Testis (tissue), 2 donors: ENCODE data around the gene RAPGEF4.

Experiments used
- CTCF ChIP-seq, 3 experiments: fragments of 450-650 bp in 2 of 3; fragments of 200-600 bp in 1 of 3; sonication (generic) in 1 of 3; IDR thresholded peaks; one replicate each; pipeline ENCODE4 v1.5.1; 2016 to 2019; ENCODE audit warnings: antibody characterized with exemption in 3 of 3, mild to moderate bottlenecking in 2 of 3, moderate library complexity in 1 of 3
- POLR2A ChIP-seq: fragments of 450-650 bp; IDR thresholded peaks from one replicate; pipeline ENCODE4 v1.6.1; 2017; ENCODE audit warnings: antibody characterized with exemption, mild to moderate bottlenecking, moderate library complexity

- no peak for TF ChIP-seq CTCF (IDR thresholded peaks at IDR 0.05)
- TF ChIP-seq POLR2A, result no peak
Observed at GRCh38 chr2:172693529-172694455, 41.9 kb upstream of the RAPGEF4 start.
